ENCODE measurements around the gene ABCB9.

DNA sequence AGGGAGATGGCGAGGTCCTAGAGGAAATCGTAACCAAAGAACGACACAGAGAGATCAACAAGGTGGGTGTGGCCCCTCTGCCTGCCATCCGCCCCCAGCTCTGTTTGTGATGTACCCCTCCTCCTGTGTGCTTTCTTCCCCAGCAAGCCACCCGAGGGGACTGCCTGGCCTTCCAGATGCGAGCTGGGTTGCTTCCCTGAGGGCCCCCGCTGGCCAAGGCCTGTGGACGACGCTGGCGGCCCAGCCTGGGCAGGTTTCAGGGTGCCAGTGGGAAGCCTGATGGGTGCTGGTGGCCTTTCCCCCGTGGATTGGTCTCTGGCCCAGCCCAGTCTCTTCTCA is 16.2 kb upstream of the ABCB9 start:
- TF ChIP-seq RAD21 (IDR thresholded peaks at IDR 0.05 in 1 of 2, conservative IDR thresholded peaks at IDR 0.05 in 1 of 2; ENCODE audit: low read depth in 2 of 2, low read length in 2 of 2) (no peak), EP300 (IDR thresholded peaks at IDR 0.05; ENCODE audit: borderline replicate concordance in 1 of 2, low read depth in 2 of 2, low read length in 2 of 2) (no peak), JUND (IDR thresholded peaks at IDR 0.05; ENCODE audit: low read length) (no peak), RNF2 (IDR thresholded peaks at IDR 0.05; ENCODE audit: borderline replicate concordance, low read depth, low read length, missing control alignments, poor library complexity, severe bottlenecking) (no peak), POLR2A (IDR thresholded peaks at IDR 0.05; ENCODE audit: control extremely low read depth in 1 of 2, low read depth in 2 of 2, low read length in 2 of 2) (no peak), YY1 (IDR thresholded peaks at IDR 0.05; ENCODE audit: low read depth, low read length) (no peak), SP1 (IDR thresholded peaks at IDR 0.05; ENCODE audit: low read depth, low read length) (no peak), EZH2 (IDR thresholded peaks at IDR 0.05; ENCODE audit: low read depth, low read length, severe bottlenecking) (no peak), CREB1 (IDR thresholded peaks at IDR 0.05) (no peak), POLR2AphosphoS5 (IDR thresholded peaks at IDR 0.05; ENCODE audit: low read depth, low read length) (no peak), HDAC6 (IDR thresholded peaks at IDR 0.05; ENCODE audit: low read depth, low read length) (no peak)
- TF ChIP-seq, protein P1, sequence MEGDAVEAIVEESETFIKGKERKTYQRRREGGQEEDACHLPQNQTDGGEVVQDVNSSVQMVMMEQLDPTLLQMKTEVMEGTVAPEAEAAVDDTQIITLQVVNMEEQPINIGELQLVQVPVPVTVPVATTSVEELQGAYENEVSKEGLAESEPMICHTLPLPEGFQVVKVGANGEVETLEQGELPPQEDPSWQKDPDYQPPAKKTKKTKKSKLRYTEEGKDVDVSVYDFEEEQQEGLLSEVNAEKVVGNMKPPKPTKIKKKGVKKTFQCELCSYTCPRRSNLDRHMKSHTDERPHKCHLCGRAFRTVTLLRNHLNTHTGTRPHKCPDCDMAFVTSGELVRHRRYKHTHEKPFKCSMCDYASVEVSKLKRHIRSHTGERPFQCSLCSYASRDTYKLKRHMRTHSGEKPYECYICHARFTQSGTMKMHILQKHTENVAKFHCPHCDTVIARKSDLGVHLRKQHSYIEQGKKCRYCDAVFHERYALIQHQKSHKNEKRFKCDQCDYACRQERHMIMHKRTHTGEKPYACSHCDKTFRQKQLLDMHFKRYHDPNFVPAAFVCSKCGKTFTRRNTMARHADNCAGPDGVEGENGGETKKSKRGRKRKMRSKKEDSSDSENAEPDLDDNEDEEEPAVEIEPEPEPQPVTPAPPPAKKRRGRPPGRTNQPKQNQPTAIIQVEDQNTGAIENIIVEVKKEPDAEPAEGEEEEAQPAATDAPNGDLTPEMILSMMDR (IDR thresholded peaks at IDR 0.05; ENCODE audit: control extremely low read depth in 1 of 3, insufficient read depth in 1 of 3, low read depth in 1 of 3, low read length in 3 of 3), result no peak

Data from H1 (cell line).